C4-2B (cell line): Measurements from ENCODE around the gene TSPAN31.

ENCODE experiments used
- ZFX ChIP-seq: fragments of 450-650 bp; IDR thresholded peaks from 2 replicates; pipeline ENCODE4 v1.6.1; 2017
- TF ChIP-seq, protein P1 (sequence below): fragments of 450-650 bp; conservative IDR thresholded peaks from 2 replicates; pipeline ENCODE4 v1.5.1; 2017; ENCODE audit warnings: mild to moderate bottlenecking

DNA sequence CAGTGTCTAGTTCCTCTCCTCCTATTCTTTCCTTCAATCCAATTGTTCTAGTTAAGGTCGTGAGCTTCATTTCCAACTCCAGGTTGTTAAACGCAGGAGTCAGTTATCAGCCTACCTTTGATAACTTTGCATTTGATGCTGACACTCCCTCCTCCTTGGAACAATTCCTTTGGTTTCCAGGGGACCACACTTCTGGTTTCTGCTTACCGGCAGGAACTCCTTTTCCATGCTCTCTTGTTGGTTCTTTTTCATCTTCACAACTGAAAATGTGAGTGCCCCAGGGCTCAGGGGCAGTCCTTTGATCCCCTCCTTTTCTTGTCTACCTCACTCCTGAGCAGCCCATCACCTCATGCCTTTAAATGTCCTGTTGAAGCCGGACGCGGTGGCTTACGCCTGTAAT lies 32.5 kb downstream of the TSPAN31 start:
- TF ChIP-seq, protein P1, sequence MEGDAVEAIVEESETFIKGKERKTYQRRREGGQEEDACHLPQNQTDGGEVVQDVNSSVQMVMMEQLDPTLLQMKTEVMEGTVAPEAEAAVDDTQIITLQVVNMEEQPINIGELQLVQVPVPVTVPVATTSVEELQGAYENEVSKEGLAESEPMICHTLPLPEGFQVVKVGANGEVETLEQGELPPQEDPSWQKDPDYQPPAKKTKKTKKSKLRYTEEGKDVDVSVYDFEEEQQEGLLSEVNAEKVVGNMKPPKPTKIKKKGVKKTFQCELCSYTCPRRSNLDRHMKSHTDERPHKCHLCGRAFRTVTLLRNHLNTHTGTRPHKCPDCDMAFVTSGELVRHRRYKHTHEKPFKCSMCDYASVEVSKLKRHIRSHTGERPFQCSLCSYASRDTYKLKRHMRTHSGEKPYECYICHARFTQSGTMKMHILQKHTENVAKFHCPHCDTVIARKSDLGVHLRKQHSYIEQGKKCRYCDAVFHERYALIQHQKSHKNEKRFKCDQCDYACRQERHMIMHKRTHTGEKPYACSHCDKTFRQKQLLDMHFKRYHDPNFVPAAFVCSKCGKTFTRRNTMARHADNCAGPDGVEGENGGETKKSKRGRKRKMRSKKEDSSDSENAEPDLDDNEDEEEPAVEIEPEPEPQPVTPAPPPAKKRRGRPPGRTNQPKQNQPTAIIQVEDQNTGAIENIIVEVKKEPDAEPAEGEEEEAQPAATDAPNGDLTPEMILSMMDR: no peak
- TF ChIP-seq ZFX: no peak
